GM19372 (cell line): ENCODE data around the gene SSBP4.

Experiments used
- ATAC-seq: cut with Tn5 transposase; IDR thresholded peaks from one replicate; pipeline ENCODE4 v1.9.1; 2021; ENCODE audit warnings: mild to moderate bottlenecking, low read depth, moderate library complexity; ENCODE audit not compliant: unreplicated experiment

Gene SSBP4

GRCh38 chr19:18431351-18432197, 12.4 kb downstream of the SSBP4 start:
- no peak for ATAC-seq

- ATAC-seq, result no peak
These were observed 13.2 kb downstream of the SSBP4 start for GRCh38 chr19:18432275-18433014.

GRCh38 chr19:18433015-18433691, 14.0 kb downstream of the SSBP4 start:
- ATAC-seq, result no peak

GRCh38 chr19:18433735-18434398, 14.7 kb downstream of the SSBP4 start:
- no peak for ATAC-seq

- ATAC-seq, result no peak
These were observed 15.4 kb downstream of the SSBP4 start for GRCh38 chr19:18434411-18435175.

- no peak for ATAC-seq
These were observed 16.1 kb downstream of the SSBP4 start for GRCh38 chr19:18435178-18435841.

- no peak for ATAC-seq
These were observed 16.9 kb downstream of the SSBP4 start for GRCh38 chr19:18435842-18436670.

- no peak for ATAC-seq
These were observed 17.7 kb downstream of the SSBP4 start for GRCh38 chr19:18436671-18437490.

GRCh38 chr19:18437491-18438330, 18.5 kb downstream of the SSBP4 start, which contains the start of gene ISYNA1:
Gene ISYNA1 (minus strand): TSS chr19:18438133. CDS start chr19:18437979, 154 bp downstream.
- ATAC-seq, result no peak

GRCh38 chr19:18438331-18439024, 19.3 kb downstream of the SSBP4 start:
- ATAC-seq, result no peak

GRCh38 chr19:18439025-18439909, 20.1 kb downstream of the SSBP4 start:
- ATAC-seq, result no peak

GRCh38 chr19:18439910-18440237, 20.7 kb downstream of the SSBP4 start:
- ATAC-seq, result no peak

GRCh38 chr19:18440415-18440877, 21.2 kb downstream of the SSBP4 start:
- ATAC-seq, result no peak

- no peak for ATAC-seq
These were observed 22.0 kb downstream of the SSBP4 start for GRCh38 chr19:18440936-18441803.
